GDM1 (cell line): Measurements from ENCODE around the gene RNF225.
A peak's percentile ranks its signal among the peaks of the same experiment; 100 is the strongest.
"Not testable (repeated sequence)": the region's sequence is repeated elsewhere in the genome, so short reads cannot be mapped to it uniquely, and the experiment has no call there.

ENCODE experiments used
- DNase-seq: peaks from one replicate; lab custom pipeline; 2025; lab: John Stamatoyannopoulos, UW

The RNF225 gene

GRCh38 chr19:58409010-58409790, 13.7 kb downstream of the RNF225 start:
- peak; percentile 6 for DNase-seq

GRCh38 chr19:58416604-58417003, 21.1 kb downstream of the RNF225 start:
- no peak for DNase-seq

GRCh38 chr19:58417071-58417470, 21.6 kb downstream of the RNF225 start:
- DNase-seq: no peak

- no peak for DNase-seq
These were observed 33.2 kb downstream of the RNF225 start for GRCh38 chr19:58428617-58429016.

- DNase-seq: no peak
These were observed 34.3 kb downstream of the RNF225 start for GRCh38 chr19:58429745-58430144.

GRCh38 chr19:58434217-58434616, 38.8 kb downstream of the RNF225 start:
- DNase-seq: no peak

- no peak for DNase-seq
These were observed 44.4 kb downstream of the RNF225 start, which contains the start of gene ZNF132 for GRCh38 chr19:58439576-58440554. Gene ZNF132, minus strand, starts transcription at chr19:58440153. Its CDS starts 332 bp downstream, at chr19:58439821.

- DNase-seq: no peak
These were observed 45.1 kb downstream of the RNF225 start for GRCh38 chr19:58440556-58440955.

GRCh38 chr19:58442986-58443385, 47.5 kb downstream of the RNF225 start:
- DNase-seq: not testable (repeated sequence)
